Endometrial microvascular endothelial cells (primary cell): ENCODE measurements around the gene CROCC. TPM values are rescaled to one million over a fixed set of nuclear protein-coding genes. Genes with fewer than 3 reads are reported as not detected.
"Not testable (repeated sequence)": the region's sequence is repeated elsewhere in the genome, so short reads cannot be mapped to it uniquely, and the experiment has no call there.

ENCODE experiments used
- in situ Hi-C: cut with HindIII; loops from 2 replicates; pipeline ENCODE4 v1.10.0; 2017; ENCODE audit warnings: low sequenced_read_pairs, low pct_unique_long_range_greater_than_20kb; ENCODE audit errors: inconsistent ontology term
- total RNA-seq: library from RNA; depleted of rRNA; stranded (reverse); fragments of >200 nt; gene quantifications from one replicate; pipeline ENCODE4 v1.2.3, GENCODE V29; 2015; ENCODE audit errors: inconsistent ontology term

CROCC gene
- 22.7 TPM for total RNA-seq

- in situ Hi-C loops = no loop called here
Observed at GRCh38 chr1:16921391-16922185, at the start of gene CROCC. Gene CROCC (plus strand): TSS chr1:16921931. CDS start chr1:16922019, 88 bp downstream.

GRCh38 chr1:16872152-16873075, 49.3 kb upstream of the CROCC start:
- in situ Hi-C loops = not testable (repeated sequence)

- in situ Hi-C loops = not testable (repeated sequence)
Observed at GRCh38 chr1:16873076-16873879, 48.5 kb upstream of the CROCC start.

- in situ Hi-C loops = not testable (repeated sequence)
Observed at GRCh38 chr1:16874968-16875765, 46.6 kb upstream of the CROCC start.

GRCh38 chr1:16881742-16882141, 40.0 kb upstream of the CROCC start:
- in situ Hi-C loops = not testable (repeated sequence)

- in situ Hi-C loops = no loop called here
Observed at GRCh38 chr1:16882986-16883385, 38.7 kb upstream of the CROCC start.

GRCh38 chr1:16884487-16884886, 37.2 kb upstream of the CROCC start:
- in situ Hi-C loops = not testable (repeated sequence)

GRCh38 chr1:16886860-16887605, 34.7 kb upstream of the CROCC start:
- in situ Hi-C loops = no loop called here

GRCh38 chr1:16888860-16889816, 32.6 kb upstream of the CROCC start:
- in situ Hi-C loops = no loop called here

GRCh38 chr1:16890539-16891021, 31.2 kb upstream of the CROCC start:
- in situ Hi-C loops = not testable (repeated sequence)

- in situ Hi-C loops = not testable (repeated sequence)
Observed at GRCh38 chr1:16891057-16891456, 30.7 kb upstream of the CROCC start.

GRCh38 chr1:16892978-16893525, 28.7 kb upstream of the CROCC start:
- in situ Hi-C loops = not testable (repeated sequence)

GRCh38 chr1:16893796-16894195, 27.9 kb upstream of the CROCC start:
- in situ Hi-C loops = not testable (repeated sequence)

- in situ Hi-C loops = not testable (repeated sequence)
Observed at GRCh38 chr1:16894338-16894737, 27.4 kb upstream of the CROCC start.

GRCh38 chr1:16895233-16895597, 26.5 kb upstream of the CROCC start:
- in situ Hi-C loops = not testable (repeated sequence)
